Posterior cingulate gyrus (tissue), 11 donors: ENCODE measurements around the gene B4GALNT4.
"Not testable (repeated sequence)": the region's sequence is repeated elsewhere in the genome, so short reads cannot be mapped to it uniquely, and the experiment has no call there.

ENCODE experiments used
- DNase-seq, 10 donors: peaks; one replicate each; pipeline versions ENCODE4 v3.0.0 to v3.0.0-alpha.2; 2020 to 2021; ENCODE audit warnings: mixed read lengths in 3 of 10
- intact Hi-C: fragments of 100-400 bp; cut with DNase I; formaldehyde crosslinking; loops from one replicate; pipeline ENCODE4 v1.15.1; 2023

B4GALNT4 gene

GRCh38 chr11:355581-356458, 13.5 kb upstream of the B4GALNT4 start:
- peak in 7 of 10 donors; percentile 60 to 92 (median 76) for DNase-seq
- intact Hi-C loops: loop anchor here (10.0 kb wide), 2 partner anchors 51 to 101 kb away; partner anchors contain the start of gene IFITM2

- intact Hi-C loops: loop anchor here (10.0 kb wide), 2 partner anchors 52 to 102 kb away; partner anchors contain the start of gene IFITM2
- DNase-seq: peak in 1 of 10 donors; percentile 1
Measured at GRCh38 chr11:356610-357009, 12.7 kb upstream of the B4GALNT4 start.

GRCh38 chr11:357582-357981, 11.7 kb upstream of the B4GALNT4 start:
- intact Hi-C loops: loop anchor here (10.0 kb wide), 2 partner anchors 53 to 103 kb away; partner anchors contain the start of gene IFITM2
- no peak for DNase-seq

GRCh38 chr11:358129-358800, 11.0 kb upstream of the B4GALNT4 start:
- intact Hi-C loops: loop anchor here (10.0 kb wide), 2 partner anchors 53 to 103 kb away; partner anchors contain the start of gene IFITM2
- peak in 2 of 10 donors; percentile 49 to 56 for DNase-seq

- intact Hi-C loops: loop anchor here (10.0 kb wide), 2 partner anchors 54 to 104 kb away; partner anchors contain the start of gene IFITM2
- DNase-seq: peak in 2 of 10 donors; percentile 50 to 64
Measured at GRCh38 chr11:359181-359714, 10.1 kb upstream of the B4GALNT4 start.

- DNase-seq: peak in 3 of 10 donors; percentile 66 to 79 (median 75)
Measured at GRCh38 chr11:360326-361280, 8.7 kb upstream of the B4GALNT4 start.

GRCh38 chr11:362642-363442, 6.5 kb upstream of the B4GALNT4 start:
- intact Hi-C loops: no loop called here
- peak in 1 of 10 donors; percentile 74 for DNase-seq

More at GRCh38 chr11:360326-361280, 8.7 kb upstream of the B4GALNT4 start:
- intact Hi-C loops: no loop called here

GRCh38 chr11:363443-363805, 5.9 kb upstream of the B4GALNT4 start:
- peak in 2 of 10 donors; percentile 36 to 58 for DNase-seq
- intact Hi-C loops: not testable (repeated sequence)

- intact Hi-C loops: no loop called here
- peak in 3 of 10 donors; percentile 70 to 90 (median 80) for DNase-seq
Measured at GRCh38 chr11:363948-364761, 5.1 kb upstream of the B4GALNT4 start.

- intact Hi-C loops: no loop called here
- DNase-seq: peak in 3 of 10 donors; percentile 18 to 71 (median 42)
Measured at GRCh38 chr11:364991-365725, 4.1 kb upstream of the B4GALNT4 start.

GRCh38 chr11:365831-366230, 3.5 kb upstream of the B4GALNT4 start:
- peak in 3 of 10 donors; percentile 36 to 49 (median 49) for DNase-seq
- intact Hi-C loops: no loop called here

GRCh38 chr11:367956-368413, 1.3 kb upstream of the B4GALNT4 start:
- peak in 1 of 10 donors; percentile 24 for DNase-seq
- intact Hi-C loops: no loop called here

GRCh38 chr11:368414-369335, 624 bp upstream of the B4GALNT4 start:
- intact Hi-C loops: no loop called here
- peak in 4 of 10 donors; percentile 28 to 85 (median 76) for DNase-seq

GRCh38 chr11:370070-370941, 1.0 kb downstream of the B4GALNT4 start:
- intact Hi-C loops: loop anchor here (5.0 kb wide), 2 partner anchors 77 to 137 kb away; partner anchors contain the start of gene RNH1
- DNase-seq: peak in 5 of 10 donors; percentile 3 to 87 (median 67)

- intact Hi-C loops: loop anchor here (5.0 kb wide), 2 partner anchors 76 to 136 kb away; partner anchors contain the start of gene RNH1
- peak in 5 of 10 donors; percentile 8 to 78 (median 36) for DNase-seq
Measured at GRCh38 chr11:371051-371450, 1.8 kb downstream of the B4GALNT4 start.
